Eye (tissue), 1 donor: ENCODE measurements around the gene SH3BGRL2.

ENCODE experiments used
- DNase-seq: peaks from one replicate; pipeline ENCODE4 v3.0.0-alpha.2; 2015

Gene SH3BGRL2

GRCh38 chr6:79630883-79631692 is at the start of gene SH3BGRL2:
TSS of gene SH3BGRL2 (plus strand) at chr6:79631329. CDS start at chr6:79631462, 133 bp downstream.
- DNase-seq = peak; percentile 96

GRCh38 chr6:79584332-79584731 is 46.8 kb upstream of the SH3BGRL2 start:
- DNase-seq = no peak

- DNase-seq = no peak
These were observed 44.6 kb upstream of the SH3BGRL2 start for GRCh38 chr6:79586548-79586947.

DNA sequence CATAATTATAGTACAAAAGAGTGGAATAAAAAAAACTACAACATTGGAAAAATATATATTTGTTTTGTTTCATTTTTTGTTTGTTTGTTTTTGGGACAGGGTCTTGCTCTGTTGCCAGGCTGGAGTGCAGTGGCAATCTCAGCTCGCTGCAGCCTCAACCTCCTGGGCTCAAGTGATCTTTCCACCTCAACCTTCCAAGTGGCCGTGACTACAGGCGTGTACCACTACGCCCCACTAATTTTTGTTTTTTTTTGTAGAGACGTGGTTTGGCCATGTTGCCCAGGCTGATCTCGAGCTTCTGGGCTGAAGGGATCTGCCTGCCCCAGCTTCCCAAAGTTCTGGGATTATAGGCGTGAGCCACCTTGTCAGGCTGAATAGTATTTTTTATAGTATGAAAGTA is 41.4 kb upstream of the SH3BGRL2 start:
- DNase-seq = no peak

DNA sequence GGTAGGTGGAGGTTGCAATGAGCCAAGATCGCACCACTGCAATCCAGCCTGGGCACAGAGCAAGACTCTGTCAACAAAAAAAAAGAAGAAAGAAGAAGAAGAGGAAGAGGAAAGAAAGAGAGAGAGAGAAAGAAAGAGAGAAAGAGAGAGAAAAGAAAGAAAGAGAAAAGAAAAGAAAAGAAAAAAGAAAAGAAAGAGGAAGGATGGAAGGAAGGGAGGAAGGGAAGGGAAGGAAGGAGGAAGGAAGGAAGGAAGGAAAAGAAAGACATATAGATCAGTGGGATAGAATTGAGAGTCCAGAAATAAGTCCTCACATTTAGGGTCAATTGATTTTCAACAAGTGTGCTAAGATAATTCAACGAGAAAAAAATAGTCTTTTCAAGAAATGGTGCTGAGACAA is 34.0 kb upstream of the SH3BGRL2 start:
- DNase-seq = no peak

GRCh38 chr6:79598012-79598411 is 33.1 kb upstream of the SH3BGRL2 start:
- no peak for DNase-seq

DNA sequence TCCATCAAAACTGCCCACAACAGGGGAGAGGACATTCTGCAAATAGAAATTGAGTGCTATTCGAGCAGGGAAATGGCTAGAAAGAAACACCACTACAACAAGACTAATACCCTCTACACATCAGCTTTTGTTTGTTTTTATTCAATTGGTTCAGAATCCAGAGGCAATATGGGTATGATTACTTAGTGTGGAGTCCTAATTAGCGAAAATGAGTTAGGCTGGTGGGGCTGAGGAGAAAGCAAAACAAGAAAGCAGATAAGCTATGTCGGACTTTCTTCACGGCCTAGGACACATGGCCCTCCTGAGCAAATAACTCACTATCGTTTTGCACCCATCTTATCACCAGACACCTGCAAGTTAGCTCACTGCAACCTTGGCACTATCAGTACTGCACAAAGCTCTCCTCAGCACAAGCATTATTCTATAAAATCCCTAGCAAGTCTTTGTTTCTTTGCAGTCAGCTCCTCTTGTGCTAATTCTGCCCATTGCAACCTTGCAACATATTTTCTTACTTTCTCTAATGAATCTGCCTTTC is 31.3 kb upstream of the SH3BGRL2 start:
- no peak for DNase-seq

GRCh38 chr6:79600313-79600712 is 30.8 kb upstream of the SH3BGRL2 start:
- no peak for DNase-seq

- peak; percentile 51 for DNase-seq
These were observed 30.1 kb upstream of the SH3BGRL2 start for GRCh38 chr6:79600812-79601609.

DNA sequence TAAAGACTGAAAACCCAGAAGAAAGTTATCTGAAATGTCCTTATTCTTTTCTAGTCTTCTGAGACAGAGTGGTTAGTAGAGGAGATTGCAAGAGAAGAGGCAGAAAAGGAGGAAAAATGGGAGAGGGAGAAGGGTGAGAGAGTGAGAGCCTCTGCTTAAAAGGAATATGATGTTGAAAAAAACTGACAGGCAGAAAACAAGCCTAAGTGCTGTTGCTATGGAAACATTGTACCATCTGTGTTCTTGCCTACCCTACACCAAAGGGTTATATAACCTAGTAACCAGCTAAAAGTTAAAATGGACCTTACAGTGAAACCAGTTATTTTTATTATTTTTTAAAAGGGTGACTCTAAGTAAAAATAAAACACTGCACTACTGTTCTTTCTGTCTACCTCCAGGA is 28.3 kb upstream of the SH3BGRL2 start:
- peak; percentile 89 for DNase-seq

DNA sequence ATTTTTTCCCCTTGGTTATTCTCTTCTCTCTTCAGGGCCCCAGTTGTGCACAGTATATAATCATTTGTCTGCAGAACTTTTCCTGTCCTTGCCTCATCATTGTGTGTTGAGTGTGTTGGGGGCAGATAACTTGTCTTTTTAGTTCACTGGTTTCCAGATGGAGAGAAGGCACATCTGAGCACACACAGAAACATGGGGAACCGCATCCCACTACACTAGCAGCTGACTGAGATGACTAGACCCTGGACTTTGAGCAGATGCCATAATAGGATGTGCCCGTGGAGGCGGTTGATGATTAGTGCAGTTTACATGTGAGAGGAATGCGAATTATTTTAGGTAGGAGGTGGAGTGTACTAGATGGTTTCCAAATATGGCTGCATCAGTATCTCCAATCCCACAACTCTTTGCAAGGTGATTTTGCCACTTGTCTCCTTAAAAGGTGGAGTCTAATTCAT is 26.5 kb upstream of the SH3BGRL2 start:
- DNase-seq = no peak

GRCh38 chr6:79605061-79605460 is 26.1 kb upstream of the SH3BGRL2 start:
- DNase-seq = peak; percentile 42

DNA sequence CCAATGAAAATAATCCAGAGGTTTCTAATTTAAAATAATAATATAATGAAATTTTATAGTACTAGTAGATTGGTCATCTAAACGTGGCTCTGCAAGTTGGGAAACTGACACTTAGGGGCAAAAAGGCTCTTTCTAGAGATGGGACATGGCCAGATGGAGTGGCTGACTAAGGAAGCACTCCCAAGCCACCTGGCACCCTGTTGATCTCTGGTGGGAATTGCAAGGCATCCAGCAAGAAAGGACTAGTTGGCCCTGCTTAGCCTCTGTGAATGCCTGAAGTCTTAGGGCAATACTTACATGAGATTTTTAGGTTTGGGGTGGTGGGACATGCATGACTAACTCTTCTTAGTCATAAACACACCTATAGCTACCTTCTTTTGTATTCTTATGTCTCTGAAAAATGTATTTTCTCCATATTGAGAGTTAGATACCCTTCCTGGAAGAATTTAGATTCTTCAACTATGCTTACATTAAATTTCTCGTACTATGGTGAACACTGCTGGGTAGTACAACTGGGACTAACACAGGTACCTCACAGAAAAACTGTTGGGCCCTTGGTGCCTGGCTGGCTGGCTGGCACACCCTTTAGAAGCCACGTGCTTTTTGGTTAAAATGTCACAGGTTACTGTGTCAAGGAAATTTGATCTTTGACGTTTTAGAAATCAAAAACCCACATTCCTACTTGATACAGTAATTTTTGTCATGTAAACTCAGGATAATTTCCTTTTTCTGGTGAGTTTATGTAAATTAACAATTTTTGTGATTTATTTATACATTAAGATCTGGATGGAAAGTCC is 25.0 kb upstream of the SH3BGRL2 start:
- no peak for DNase-seq

DNA sequence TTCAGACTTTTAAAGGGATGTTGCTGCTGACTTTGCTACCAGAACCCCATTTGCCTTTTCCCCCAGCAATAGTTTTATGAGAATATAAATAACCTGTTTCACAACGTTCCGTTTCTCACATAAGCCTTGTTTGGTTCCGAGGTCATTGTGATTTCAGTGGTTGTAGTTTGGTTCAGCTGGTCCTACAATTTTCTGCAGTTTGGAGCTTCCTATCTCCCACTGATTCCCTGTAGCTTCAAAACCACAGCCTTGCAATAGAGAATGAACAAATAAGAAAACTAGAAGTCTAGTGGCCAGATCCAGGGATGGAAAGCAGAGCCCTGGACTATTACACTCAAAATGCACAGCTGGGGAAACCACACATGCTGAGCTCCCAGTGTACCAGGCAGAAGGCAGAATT is 24.1 kb upstream of the SH3BGRL2 start:
- no peak for DNase-seq

GRCh38 chr6:79608334-79609224 is 22.6 kb upstream of the SH3BGRL2 start:
- DNase-seq = no peak

GRCh38 chr6:79609225-79609595 is 21.9 kb upstream of the SH3BGRL2 start:
- DNase-seq = no peak

GRCh38 chr6:79610306-79611009 is 20.7 kb upstream of the SH3BGRL2 start:
- no peak for DNase-seq

GRCh38 chr6:79612457-79612856 is 18.7 kb upstream of the SH3BGRL2 start:
- DNase-seq = no peak

DNA sequence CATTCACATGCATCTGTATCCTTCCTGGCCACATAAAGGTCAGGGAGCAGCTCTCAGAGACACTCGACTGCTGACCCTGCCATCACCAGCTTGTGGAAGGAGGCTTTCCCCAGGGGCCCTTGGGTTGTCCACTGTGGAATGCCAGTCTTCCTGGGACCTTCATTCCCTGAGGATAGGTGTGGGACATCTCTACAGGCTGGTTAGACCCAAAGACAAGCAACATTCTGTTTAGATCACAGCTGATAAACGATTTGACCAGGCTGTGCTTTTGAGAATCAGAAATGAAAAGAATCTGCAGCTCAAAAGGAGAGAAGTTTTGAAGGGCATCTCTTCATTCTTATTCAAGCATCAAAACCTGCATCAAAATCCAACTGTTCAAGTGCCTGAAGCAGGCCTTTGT is 18.2 kb upstream of the SH3BGRL2 start:
- no peak for DNase-seq

GRCh38 chr6:79613912-79614311 is 17.2 kb upstream of the SH3BGRL2 start:
- DNase-seq = no peak
